ENCODE data around the gene TRIM27. TPM values are rescaled to one million over a fixed set of nuclear protein-coding genes. Genes with fewer than 3 reads are reported as not detected.
"Not testable (repeated sequence)": the region's sequence is repeated elsewhere in the genome, so short reads cannot be mapped to it uniquely, and the experiment has no call there.

Gene TRIM27, protein sequence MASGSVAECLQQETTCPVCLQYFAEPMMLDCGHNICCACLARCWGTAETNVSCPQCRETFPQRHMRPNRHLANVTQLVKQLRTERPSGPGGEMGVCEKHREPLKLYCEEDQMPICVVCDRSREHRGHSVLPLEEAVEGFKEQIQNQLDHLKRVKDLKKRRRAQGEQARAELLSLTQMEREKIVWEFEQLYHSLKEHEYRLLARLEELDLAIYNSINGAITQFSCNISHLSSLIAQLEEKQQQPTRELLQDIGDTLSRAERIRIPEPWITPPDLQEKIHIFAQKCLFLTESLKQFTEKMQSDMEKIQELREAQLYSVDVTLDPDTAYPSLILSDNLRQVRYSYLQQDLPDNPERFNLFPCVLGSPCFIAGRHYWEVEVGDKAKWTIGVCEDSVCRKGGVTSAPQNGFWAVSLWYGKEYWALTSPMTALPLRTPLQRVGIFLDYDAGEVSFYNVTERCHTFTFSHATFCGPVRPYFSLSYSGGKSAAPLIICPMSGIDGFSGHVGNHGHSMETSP
- 10 to 100 TPM; 47.0 to 81.9 TPM for total RNA-seq
- 10 to 100 TPM; 34.8 to 45.1 TPM for polyA plus RNA-seq
- long read RNA-seq, donor 1, transcript TRIM27-202 (8 exons, 2,967 nt) = major isoform, 17 of 25 reads
- long read RNA-seq, donor 1, partial matches to known transcripts = 7 of 25 reads
- long read RNA-seq, donor 1, other reads (novel, unspliced or antisense) = 0 of 25 reads
- long read RNA-seq, donor 2, full-length matches to known transcripts = 4 of 4 reads
- long read RNA-seq, donor 2, partial matches to known transcripts = 0 of 4 reads
- long read RNA-seq, donor 2, other reads (novel, unspliced or antisense) = 0 of 4 reads
- long read RNA-seq, donor 3, transcript TRIM27-202 (8 exons, 2,967 nt) = major isoform, 9 of 9 reads
- long read RNA-seq, donor 3, partial matches to known transcripts = 0 of 9 reads
- long read RNA-seq, donor 3, other reads (novel, unspliced or antisense) = 0 of 9 reads
- long read RNA-seq, donor 4, transcript TRIM27-202 (8 exons, 2,967 nt) = major isoform, 5 of 6 reads
- long read RNA-seq, donor 4, partial matches to known transcripts = 0 of 6 reads
- long read RNA-seq, donor 4, other reads (novel, unspliced or antisense) = 0 of 6 reads
- long read RNA-seq, donor 5, full-length matches to known transcripts = 18 of 137 reads
- long read RNA-seq, donor 5, partial matches to known transcripts = 113 of 137 reads
- long read RNA-seq, donor 5, other reads (novel, unspliced or antisense) = 6 of 137 reads

DNA sequence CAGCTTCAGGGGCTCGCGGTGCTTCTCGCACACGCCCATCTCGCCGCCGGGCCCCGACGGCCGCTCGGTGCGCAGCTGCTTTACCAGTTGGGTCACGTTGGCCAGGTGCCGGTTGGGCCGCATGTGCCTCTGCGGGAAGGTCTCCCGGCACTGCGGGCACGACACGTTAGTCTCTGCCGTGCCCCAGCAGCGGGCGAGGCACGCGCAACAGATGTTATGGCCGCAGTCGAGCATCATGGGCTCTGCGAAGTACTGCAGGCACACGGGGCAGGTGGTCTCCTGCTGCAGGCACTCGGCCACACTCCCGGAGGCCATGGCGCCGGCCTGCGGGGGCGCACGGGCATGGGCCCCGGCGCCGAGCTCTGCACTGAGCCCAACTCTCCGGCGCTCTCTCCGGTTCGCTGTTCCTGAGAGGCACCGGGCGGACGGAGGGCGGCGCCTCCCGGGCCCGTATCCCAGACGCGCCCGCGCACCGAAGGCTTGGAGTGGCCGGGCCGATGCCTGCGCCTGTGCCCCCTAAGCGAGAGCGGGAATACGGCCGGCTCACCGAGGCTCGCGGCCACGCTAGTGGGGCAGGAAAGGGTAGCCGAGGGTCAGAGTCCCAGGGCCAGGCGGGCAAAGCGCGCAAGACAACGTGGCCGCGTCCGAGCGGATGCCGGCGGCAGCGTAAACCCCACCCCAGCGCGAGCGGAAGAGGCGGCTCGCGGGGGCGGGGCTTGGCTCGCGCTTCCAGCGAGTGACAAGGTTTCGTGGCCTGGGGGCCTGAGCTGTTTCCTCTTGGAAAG lies at the start of gene TRIM27:
Gene TRIM27, minus strand, starts transcription at position 668 of the 785 bp plus-strand sequence. Its CDS starts 353 bp downstream, at position 315.
- Histone ChIP-seq H3K27ac (ENCODE audit: low read depth in 1 of 2, low read length in 1 of 2) (peak within 1 kb of the TSS; percentile 97 to 99), H3K9me3 (ENCODE audit: control insufficient read depth in 4 of 4, insufficient read depth in 3 of 4, low read length in 3 of 4) (no peaks in the 10 kb centered on the region), H3K4me3 (peak within 1 kb of the TSS; percentile 95), H3K9ac (ENCODE audit: insufficient read depth in 1 of 2, low read length in 2 of 2) (peak within 1 kb of the TSS; percentile 78 to 79), H3K4me1 (ENCODE audit: control insufficient read depth in 5 of 5, insufficient read depth in 5 of 5, low read length in 5 of 5) (peaks cover 9 to 13% (median 10%) of the 10 kb centered on the region in 5 donors), H3K27me3 (ENCODE audit: control insufficient read depth in 3 of 3, insufficient read depth in 3 of 3, low read length in 2 of 3) (no peaks in the 10 kb centered on the region), H3K36me3 (ENCODE audit: control insufficient read depth in 4 of 4, insufficient read depth in 4 of 4, low read length in 4 of 4) (peaks cover 10 to 28% (median 16%) of the 10 kb centered on the region in 4 donors)
- DNase-seq = peak; percentile 91 to 96 (median 93)
- 0 to 1% methylated on average over 64 to 89 of the region's 89 CpGs for WGBS, 2 donors
- peak; percentile 91 for ATAC-seq (ENCODE audit: insufficient read depth, low FRiP score)
- TF ChIP-seq, protein P1, sequence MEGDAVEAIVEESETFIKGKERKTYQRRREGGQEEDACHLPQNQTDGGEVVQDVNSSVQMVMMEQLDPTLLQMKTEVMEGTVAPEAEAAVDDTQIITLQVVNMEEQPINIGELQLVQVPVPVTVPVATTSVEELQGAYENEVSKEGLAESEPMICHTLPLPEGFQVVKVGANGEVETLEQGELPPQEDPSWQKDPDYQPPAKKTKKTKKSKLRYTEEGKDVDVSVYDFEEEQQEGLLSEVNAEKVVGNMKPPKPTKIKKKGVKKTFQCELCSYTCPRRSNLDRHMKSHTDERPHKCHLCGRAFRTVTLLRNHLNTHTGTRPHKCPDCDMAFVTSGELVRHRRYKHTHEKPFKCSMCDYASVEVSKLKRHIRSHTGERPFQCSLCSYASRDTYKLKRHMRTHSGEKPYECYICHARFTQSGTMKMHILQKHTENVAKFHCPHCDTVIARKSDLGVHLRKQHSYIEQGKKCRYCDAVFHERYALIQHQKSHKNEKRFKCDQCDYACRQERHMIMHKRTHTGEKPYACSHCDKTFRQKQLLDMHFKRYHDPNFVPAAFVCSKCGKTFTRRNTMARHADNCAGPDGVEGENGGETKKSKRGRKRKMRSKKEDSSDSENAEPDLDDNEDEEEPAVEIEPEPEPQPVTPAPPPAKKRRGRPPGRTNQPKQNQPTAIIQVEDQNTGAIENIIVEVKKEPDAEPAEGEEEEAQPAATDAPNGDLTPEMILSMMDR (IDR thresholded peaks at IDR 0.05; ENCODE audit: control extremely low read depth, extremely low read depth) = no peak

DNA sequence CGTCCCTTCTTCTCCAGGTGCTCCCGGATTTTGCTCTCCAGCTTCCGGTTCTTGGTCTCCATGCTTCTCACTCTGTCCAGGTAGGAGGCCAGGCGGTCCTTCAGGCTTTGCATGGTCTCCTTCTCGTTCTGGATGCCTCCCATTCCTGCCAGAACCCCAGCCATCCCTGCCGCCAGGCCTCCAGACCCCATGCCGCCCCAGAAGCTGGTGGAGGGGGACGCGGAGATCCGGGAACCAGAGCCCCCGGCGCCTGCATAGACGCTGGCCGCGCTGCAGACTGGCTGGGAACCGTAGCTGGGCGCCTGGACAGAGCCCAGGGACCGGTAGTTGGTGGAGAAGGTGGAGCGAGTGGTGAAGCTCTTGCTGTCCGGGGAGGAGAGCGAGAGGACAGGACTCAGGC lies 46.3 kb upstream of the TRIM27 start:
- ATAC-seq (ENCODE audit: insufficient read depth, low FRiP score); H3K27me3 ChIP-seq (ENCODE audit: control insufficient read depth in 3 of 3, insufficient read depth in 3 of 3, low read length in 2 of 3); H3K27ac ChIP-seq (ENCODE audit: low read depth in 1 of 2, low read length in 1 of 2); H3K36me3 ChIP-seq (ENCODE audit: control insufficient read depth in 4 of 4, insufficient read depth in 4 of 4, low read length in 4 of 4); H3K4me1 ChIP-seq (ENCODE audit: control insufficient read depth in 5 of 5, insufficient read depth in 5 of 5, low read length in 5 of 5); H3K9ac ChIP-seq (ENCODE audit: insufficient read depth in 1 of 2, low read length in 2 of 2); DNase-seq; H3K4me3 ChIP-seq: not testable (repeated sequence)
- H3K9me3 ChIP-seq (ENCODE audit: control insufficient read depth in 4 of 4, insufficient read depth in 3 of 4, low read length in 3 of 4) = peaks cover 0 to 11% (median 0%) of the 10 kb centered on the region in 4 donors
- WGBS, 2 donors = 93% methylated on average over 21 of the region's 21 CpGs

DNA sequence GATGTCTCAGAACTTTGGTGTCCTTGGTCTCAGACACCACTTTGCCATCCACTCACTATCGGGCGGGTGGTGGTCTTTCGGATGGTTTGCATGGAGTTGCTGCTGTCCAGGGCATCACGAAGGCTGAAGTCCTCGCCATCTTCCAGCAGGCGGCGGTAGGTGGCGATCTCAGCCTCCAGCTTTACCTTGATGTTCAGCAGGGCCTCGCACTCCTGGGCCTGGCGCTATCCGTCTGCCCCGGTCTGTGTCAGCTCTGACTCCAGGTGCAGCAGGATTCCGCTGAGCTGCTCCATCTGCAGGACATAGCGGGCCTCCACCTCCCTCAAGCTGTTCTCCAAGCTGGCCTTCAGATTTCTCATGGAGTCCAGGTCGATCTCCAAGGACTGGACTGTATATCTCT lies 45.3 kb upstream of the TRIM27 start:
- Histone ChIP-seq H3K27me3 (ENCODE audit: control insufficient read depth in 3 of 3, insufficient read depth in 3 of 3, low read length in 2 of 3) (no peaks in the 10 kb centered on the region), H3K9me3 (ENCODE audit: control insufficient read depth in 4 of 4, insufficient read depth in 3 of 4, low read length in 3 of 4) (peaks cover 0 to 11% (median 0%) of the 10 kb centered on the region in 4 donors), H3K4me1 (ENCODE audit: control insufficient read depth in 5 of 5, insufficient read depth in 5 of 5, low read length in 5 of 5) (no peaks in the 10 kb centered on the region), H3K9ac (ENCODE audit: insufficient read depth in 1 of 2, low read length in 2 of 2) (no peak overlapping the region), H3K4me3 (no peak overlapping the region), H3K36me3 (ENCODE audit: control insufficient read depth in 4 of 4, insufficient read depth in 4 of 4, low read length in 4 of 4) (no peaks in the 10 kb centered on the region), H3K27ac (ENCODE audit: low read depth in 1 of 2, low read length in 1 of 2) (no peak overlapping the region)
- TF ChIP-seq, protein P1 (IDR thresholded peaks at IDR 0.05; ENCODE audit: control extremely low read depth, extremely low read depth) = no peak
- 81 to 88% methylated on average over 15 of the region's 15 CpGs for WGBS, 2 donors
- no peak for ATAC-seq (ENCODE audit: insufficient read depth, low FRiP score)
- DNase-seq = no peak
